A549 (cell line): ENCODE results near the gene SUPT3H. TPM values are rescaled to one million over a fixed set of nuclear protein-coding genes. Genes with fewer than 3 reads are reported as not detected.

Experiments
- ATAC-seq, 2 experiments: fragments of 200-7000 bp in 1 of 2; fragments of >200 bp in 1 of 2; cut with Nextera tagmentation in 1 of 2; cut with Tn5 transposase in 1 of 2; 3 replicates each; pipeline versions ENCODE4 v1.8.0 to v1.9.1; 2018 to 2020; ENCODE audit warnings: mild to moderate bottlenecking in 1 of 2, moderate library complexity in 1 of 2
- CTCF ChIA-PET: fragments of 300-600 bp; sonication (Branson Sonifier 250); formaldehyde crosslinking; extraction: SDS; loops from one replicate; lab custom pipeline; 2021; ENCODE audit warnings: antibody characterized with exemption, inconsistent platforms; lab: Yijun Ruan, JAX
- POLR2A ChIA-PET: fragments of 350-600 bp; formaldehyde crosslinking; extraction: SDS; loops from one replicate; lab custom pipeline; 2021; ENCODE audit warnings: antibody characterized with exemption, inconsistent platforms; lab: Yijun Ruan, JAX
- DNase-seq, 2 experiments: peaks; one replicate each; pipeline versions ENCODE4 v3.0.0 to v3.0.0-alpha.2; 2011 to 2016; ENCODE audit warnings: low read depth in 1 of 2, low spot score in 1 of 2
- FAIRE-seq: peaks from 2 replicates; lab custom pipeline; 2011; peaks lifted over from hg19 to GRCh38; lab: Jason Lieb, UNC
- H3K27ac ChIP-seq, 2 experiments: fragments of >200 bp; sonication (Bioruptor Twin); formaldehyde crosslinking; 3 replicates each; pipeline ENCODE4 v1.5.1; 2016 to 2017
- H3K4me1 ChIP-seq: fragments of >200 bp; sonication (Bioruptor Twin); formaldehyde crosslinking; 3 replicates; pipeline ENCODE4 v1.6.1; 2016
- H3K4me2 ChIP-seq: fragments of >200 bp; sonication (Bioruptor Twin); formaldehyde crosslinking; 3 replicates; pipeline ENCODE4 v1.6.1; 2016
- H3K4me3 ChIP-seq: fragments of >200 bp; sonication (Bioruptor Twin); formaldehyde crosslinking; 3 replicates; pipeline ENCODE4 v1.5.1; 2016
- H3K9me3 ChIP-seq: fragments of >200 bp; sonication (Bioruptor Twin); formaldehyde crosslinking; 3 replicates; pipeline ENCODE4 v1.6.1; 2016
- ATOH8 ChIP-seq: fragments of 250-450 bp; sonication (Bioruptor Pico); IDR thresholded peaks from 2 replicates; pipeline ENCODE4 v1.5.0; 2020; ENCODE audit warnings: low read depth, mild to moderate bottlenecking, moderate library complexity
- BCL3 ChIP-seq: fragments of >200 bp; sonication (Bioruptor Twin); formaldehyde crosslinking; IDR thresholded peaks from 3 replicates; pipeline ENCODE4 v1.6.1; 2016
- CBX8 ChIP-seq: fragments of 200-600 bp; sonication (generic); IDR thresholded peaks from 2 replicates; pipeline ENCODE4 v1.6.1; 2016
- CEBPB ChIP-seq, 2 experiments: fragments of >200 bp in 1 of 2; sonication (Bioruptor Twin) in 1 of 2; formaldehyde crosslinking in 1 of 2; IDR thresholded peaks; 2 replicates each; pipeline ENCODE4 v1.6.1; 2012 to 2016
- ELK1 ChIP-seq: fragments of 150-350 bp; IDR thresholded peaks from 2 replicates; pipeline ENCODE4 v1.6.1; 2014; ENCODE audit warnings: low read depth, mild to moderate bottlenecking, low read length
- EP300 ChIP-seq, 2 experiments: fragments of >200 bp; sonication (Bioruptor Twin); formaldehyde crosslinking; IDR thresholded peaks; 2 replicates in 1 of 2; 3 replicates in 1 of 2; pipeline ENCODE4 v1.6.1; 2016 to 2017
- FOSB ChIP-seq: fragments of 250-450 bp; sonication (Bioruptor Pico); IDR thresholded peaks from 2 replicates; pipeline ENCODE4 v1.5.0; 2020; ENCODE audit warnings: mild to moderate bottlenecking, moderate library complexity
- HES2 ChIP-seq: fragments of >200 bp; sonication (Bioruptor Twin); formaldehyde crosslinking; IDR thresholded peaks from 2 replicates; pipeline ENCODE4 v1.6.1; 2016
- HOXA7 ChIP-seq: fragments of 250-450 bp; sonication (Bioruptor Pico); IDR thresholded peaks from 2 replicates; pipeline ENCODE4 v1.5.0; 2020; ENCODE audit warnings: mild to moderate bottlenecking, moderate library complexity
- MAFK ChIP-seq: fragments of 450-650 bp; IDR thresholded peaks from 2 replicates; pipeline ENCODE4 v1.6.1; 2014; ENCODE audit not compliant: partially characterized antibody
- MAX ChIP-seq: IDR thresholded peaks from 2 replicates; pipeline ENCODE4 v1.6.1; 2012
- MAZ ChIP-seq: fragments of 150-350 bp; IDR thresholded peaks from 2 replicates; pipeline ENCODE4 v1.6.1; 2014; ENCODE audit warnings: antibody characterized with exemption, low read depth, low read length, borderline replicate concordance
- NPAS2 ChIP-seq: fragments of 250-450 bp; sonication (Bioruptor Pico); IDR thresholded peaks from 2 replicates; pipeline ENCODE4 v1.8.0; 2022; ENCODE audit warnings: mild to moderate bottlenecking, moderate library complexity, borderline replicate concordance
- POLR2A ChIP-seq: IDR thresholded peaks from 2 replicates; pipeline ENCODE4 v1.6.1; 2012; ENCODE audit warnings: mild to moderate bottlenecking, low read length
- POLR2AphosphoS2 ChIP-seq: conservative IDR thresholded peaks from 2 replicates; pipeline ENCODE4 v1.6.1; 2012; ENCODE audit warnings: low read length, improper control_type of control experiment, inconsistent platforms
- TFCP2L1 ChIP-seq: fragments of 250-450 bp; sonication (Bioruptor Pico); IDR thresholded peaks from 2 replicates; pipeline ENCODE4 v1.5.0; 2021; ENCODE audit warnings: mild to moderate bottlenecking
- ZFP36 ChIP-seq: fragments of 450-650 bp; IDR thresholded peaks from 2 replicates; pipeline ENCODE4 v1.6.1; 2014; ENCODE audit warnings: borderline replicate concordance; ENCODE audit not compliant: partially characterized antibody
- ZSCAN20 ChIP-seq: fragments of 250-450 bp; sonication (Bioruptor Pico); IDR thresholded peaks from 2 replicates; pipeline ENCODE4 v1.8.0; 2022; ENCODE audit warnings: mild to moderate bottlenecking, moderate library complexity
- WGBS: methylation state at CpG from one replicate; pipeline ENCODE4 v1.1.6; 2017; ENCODE audit errors: missing lambda C conversion rate; 5-methylcytosine and 5-hydroxymethylcytosine counted together
- polyA plus RNA-seq, 4 experiments: library from polyadenylated mRNA; depleted of rRNA in 3 of 4; stranded (reverse); fragments of >200 nt; fragmentation: RNase III in 1 of 4; extraction: RNeasy Plus Mini Kit Qiagen cat#74134 plus additional on column Dnase treatment in 1 of 4; gene quantifications; 2 replicates in 3 of 4; 3 replicates in 1 of 4; pipeline ENCODE4 v1.2.3, GENCODE V29; 2011 to 2017

Gene SUPT3H
- polyA plus RNA-seq, 2 of the 4 experiments (the other 2 are of a cell fraction): 4.3 to 6.2 TPM

- no peaks in the 10 kb centered on the region for H3K9me3 ChIP-seq
- no peak for DNase-seq
- FAIRE-seq: no peak
- TF ChIP-seq HOXA7 (CRISPR knock-in tag) (no peak), ZSCAN20 (CRISPR knock-in tag) (no peak), HES2 (no peak), ATOH8 (CRISPR knock-in tag) (no peak), MAFK (no peak), CBX8 (no peak), ZFP36 (no peak), MAX (no peak), ELK1 (no peak), POLR2A (no peak), NPAS2 (CRISPR knock-in tag) (no peak), TFCP2L1 (CRISPR knock-in tag) (no peak)
- no peak overlapping the region for H3K4me3 ChIP-seq
- ChIA-PET CTCF (no interaction called here), POLR2A (no interaction called here)
- whole genome bisulfite sequencing: 94% methylated on average over 1 of the region's 1 CpG
- no peaks in the 10 kb centered on the region for H3K4me1 ChIP-seq
- H3K4me2 ChIP-seq: no peak overlapping the region
- no peak for ATAC-seq
- H3K27ac ChIP-seq: no peak overlapping the region
These were observed 339.5 kb downstream of the SUPT3H start for GRCh38 chr6:45038226-45038625.

GRCh38 chr6:45036103-45036502, 341.6 kb downstream of the SUPT3H start:
- CTCF ChIA-PET: interaction anchor here (0.9 kb wide), 1 partner anchor 11 kb away, joined by 4 read pairs; no protein-coding TSS in a partner anchor
- no peak for FAIRE-seq
- no peak for TF ChIP-seq CEBPB (IDR thresholded peaks at IDR 0.05)
- TF ChIP-seq FOSB (CRISPR knock-in tag): no peak
- TF ChIP-seq MAZ: no peak
- no peak for TF ChIP-seq MAX
- Histone ChIP-seq H3K4me2 (no peak overlapping the region), H3K9me3 (no peaks in the 10 kb centered on the region), H3K4me1 (no peaks in the 10 kb centered on the region), H3K4me3 (no peak overlapping the region), H3K27ac (no peak overlapping the region)
- no peak for DNase-seq
- whole genome bisulfite sequencing: 75% methylated on average over 3 of the region's 3 CpGs
- ATAC-seq: no peak
- POLR2A ChIA-PET: no interaction called here

- ChIA-PET POLR2A (no interaction called here), CTCF (no interaction called here)
- 98% methylated on average over 2 of the region's 2 CpGs for WGBS
- no peaks in the 10 kb centered on the region for H3K4me1 ChIP-seq
- no peaks in the 10 kb centered on the region; the same call in 2 of the 3 replicates for H3K9me3 ChIP-seq
- ATAC-seq: no peak
- H3K4me3 ChIP-seq: no peak overlapping the region
- H3K4me2 ChIP-seq: no peak overlapping the region
- no peak for DNase-seq
- H3K27ac ChIP-seq: no peak overlapping the region
- TF ChIP-seq POLR2AphosphoS2: no peak
- peak in 1 of 2 experiments; percentile 30; a peak in 1 of 4 replicates for TF ChIP-seq CEBPB (IDR thresholded peaks at IDR 0.05)
- no peak for TF ChIP-seq EP300 (IDR thresholded peaks at IDR 0.05)
- no peak for TF ChIP-seq BCL3
- no peak for TF ChIP-seq ATOH8 (CRISPR knock-in tag)
- no peak for FAIRE-seq
These were observed 345.3 kb downstream of the SUPT3H start for GRCh38 chr6:45032426-45032825.
